Stimulated activated CD4-positive, alpha-beta T cell treated with anti-CD3 and anti-CD28 coated beads, Interleukin-4, amount 100 ng/mL, for 48 hours (primary cell): ENCODE measurements around the gene TLE3.
A peak's percentile ranks its signal among the peaks of the same experiment; 100 is the strongest.
"Not testable (repeated sequence)": the region's sequence is repeated elsewhere in the genome, so short reads cannot be mapped to it uniquely, and the experiment has no call there.

ENCODE experiments used
- DNase-seq, 2 donors: peaks; one replicate each; pipeline ENCODE4 v3.0.0-alpha.2; 2020; ENCODE audit warnings: low read depth in 2 of 2

TLE3 gene

GRCh38 chr15:70097321-70098152 lies at the start of gene TLE3:
TLE3 (minus strand) TSS chr15:70097917; CDS start chr15:70096798, 1,119 bp downstream.
- DNase-seq: peak; percentile 95

DNA sequence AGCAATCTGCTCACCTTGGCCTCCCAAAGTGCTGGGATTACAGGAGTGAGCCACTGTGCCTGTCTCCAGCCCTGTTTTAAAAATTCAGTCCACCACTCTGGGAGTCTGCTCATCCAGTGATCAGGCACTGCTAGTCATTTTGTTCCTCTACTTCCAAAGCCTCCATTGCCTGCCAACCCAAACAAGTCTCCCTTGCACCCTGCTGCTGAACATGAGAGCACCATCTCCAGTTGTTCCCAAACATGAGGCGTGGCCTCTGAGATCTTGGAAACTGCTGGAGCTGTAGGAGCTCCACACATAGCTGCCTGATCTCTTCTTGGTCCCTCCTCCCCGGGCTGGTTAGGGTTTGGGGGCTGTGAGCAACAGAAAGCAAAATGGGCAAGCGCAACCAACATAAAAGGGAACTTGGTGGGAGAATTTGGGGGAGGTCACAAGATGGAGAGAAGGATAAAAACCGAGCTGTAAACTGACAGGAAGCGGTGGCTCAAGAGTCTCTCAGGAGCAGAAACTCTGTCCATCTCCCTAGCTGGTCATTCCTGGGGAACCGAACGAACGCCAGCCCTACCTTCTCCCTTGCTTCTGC lies 49.6 kb upstream of the TLE3 start:
- no peak for DNase-seq

DNA sequence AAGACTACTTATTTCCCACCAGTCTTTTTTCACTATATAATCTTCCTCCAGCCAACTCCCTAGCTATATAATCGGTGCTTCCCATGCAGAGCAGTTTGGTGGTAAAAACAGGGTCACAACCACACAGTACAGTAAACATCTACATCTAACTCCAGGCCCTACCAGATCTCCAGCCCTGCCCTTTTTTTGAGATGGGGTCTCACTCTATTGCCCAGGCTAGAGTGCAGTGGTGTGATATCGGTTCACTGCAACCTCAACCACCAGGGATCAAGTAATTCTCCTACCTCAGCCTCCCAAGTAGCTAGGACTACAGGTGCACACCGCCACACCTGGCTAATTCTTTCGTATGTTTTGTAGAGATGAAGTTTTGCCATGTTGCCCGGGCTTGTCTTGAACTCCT lies 49.1 kb upstream of the TLE3 start:
- no peak for DNase-seq

DNA sequence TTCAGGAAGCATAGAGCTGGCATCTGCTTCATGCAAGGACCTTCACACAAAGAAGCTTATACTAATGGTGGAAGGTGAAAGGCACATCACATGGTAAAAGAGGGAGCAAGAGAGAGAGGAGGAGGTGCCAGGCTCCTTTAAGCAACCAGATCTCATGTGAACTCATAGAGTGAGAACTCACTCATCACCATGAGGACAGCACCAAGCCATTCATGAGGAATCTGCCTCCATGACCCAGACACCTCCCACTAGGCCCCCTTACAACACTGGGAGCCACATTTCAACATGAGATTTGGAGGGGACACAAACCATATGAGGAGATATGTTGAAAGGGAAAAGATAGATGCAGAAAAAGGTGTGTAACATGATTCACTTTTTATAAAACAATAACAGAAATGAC lies 48.4 kb upstream of the TLE3 start:
- DNase-seq: no peak

- no peak for DNase-seq
These were observed 47.5 kb upstream of the TLE3 start for GRCh38 chr15:70145261-70145660.

GRCh38 chr15:70142322-70143191 lies 44.8 kb upstream of the TLE3 start:
- peak; percentile 36 to 43 for DNase-seq

GRCh38 chr15:70142072-70142321 lies 44.3 kb upstream of the TLE3 start:
- no peak for DNase-seq

- no peak for DNase-seq
These were observed 43.8 kb upstream of the TLE3 start for GRCh38 chr15:70141376-70142071.

GRCh38 chr15:70140543-70141375 lies 43.0 kb upstream of the TLE3 start:
- no peak for DNase-seq

GRCh38 chr15:70140025-70140542 lies 42.4 kb upstream of the TLE3 start:
- no peak for DNase-seq

DNA sequence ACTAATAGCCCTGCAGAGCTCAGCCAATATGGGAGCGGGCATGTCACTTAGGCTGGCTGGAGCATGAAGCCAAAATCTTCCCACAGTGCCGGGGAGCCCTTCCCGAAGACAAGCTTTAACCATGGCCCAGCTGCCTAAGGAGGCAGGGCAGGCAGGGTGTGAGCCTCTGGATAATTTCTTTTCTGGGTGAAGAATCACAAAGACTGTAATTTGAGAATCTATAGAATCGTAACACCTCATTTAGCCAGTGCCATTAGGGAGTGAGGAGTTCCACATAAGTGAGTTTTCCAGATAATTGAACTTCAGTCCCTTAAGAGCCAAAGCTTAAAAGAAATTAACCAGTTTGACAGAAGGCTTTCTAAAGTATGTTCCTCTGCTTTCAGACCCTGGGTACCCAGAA lies 40.2 kb upstream of the TLE3 start:
- no peak for DNase-seq

GRCh38 chr15:70137021-70137420 lies 39.3 kb upstream of the TLE3 start:
- not testable (repeated sequence) for DNase-seq

- no peak for DNase-seq
These were observed 36.2 kb upstream of the TLE3 start for GRCh38 chr15:70133781-70134421.

DNA sequence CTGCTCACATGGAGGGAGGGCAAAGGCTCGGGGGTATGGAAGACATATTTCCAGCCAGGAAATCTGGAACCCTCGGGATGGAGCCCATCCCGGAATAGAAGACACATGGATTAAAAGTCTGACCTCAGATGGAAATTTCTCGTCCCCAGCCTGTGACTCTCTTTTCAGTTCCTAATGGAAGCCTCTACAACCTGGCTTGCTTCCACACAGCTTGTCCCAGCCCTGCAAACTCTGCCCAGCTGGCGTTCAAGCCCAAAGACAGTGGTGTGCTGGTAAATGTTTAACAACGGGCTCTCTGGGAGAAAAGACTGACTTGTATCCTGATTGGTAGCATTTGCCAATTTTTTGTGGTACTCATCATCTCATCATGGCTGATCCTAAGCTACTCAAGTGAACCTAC lies 35.6 kb upstream of the TLE3 start:
- DNase-seq: no peak

- DNase-seq: no peak
These were observed 34.9 kb upstream of the TLE3 start for GRCh38 chr15:70132571-70132970.

DNA sequence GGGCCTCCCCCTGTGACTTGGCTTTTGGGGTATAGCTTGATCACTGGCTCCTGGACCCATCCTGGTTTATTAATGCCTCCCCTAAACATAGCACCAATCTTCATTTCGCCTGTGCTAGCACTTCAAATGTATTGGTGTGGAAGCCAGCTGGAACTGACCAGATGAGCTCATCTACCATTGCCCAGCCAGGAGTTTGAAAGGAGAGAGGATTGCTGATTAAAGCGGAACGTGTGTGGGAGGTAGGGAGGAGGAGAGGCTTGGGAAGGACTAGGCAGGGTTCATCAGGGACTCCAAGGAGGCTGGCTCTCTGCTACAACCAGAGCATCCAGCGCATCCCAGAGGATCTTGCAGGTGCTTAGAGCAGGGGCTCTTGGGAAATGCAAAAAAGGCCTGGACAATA lies 34.4 kb upstream of the TLE3 start:
- DNase-seq: no peak

DNA sequence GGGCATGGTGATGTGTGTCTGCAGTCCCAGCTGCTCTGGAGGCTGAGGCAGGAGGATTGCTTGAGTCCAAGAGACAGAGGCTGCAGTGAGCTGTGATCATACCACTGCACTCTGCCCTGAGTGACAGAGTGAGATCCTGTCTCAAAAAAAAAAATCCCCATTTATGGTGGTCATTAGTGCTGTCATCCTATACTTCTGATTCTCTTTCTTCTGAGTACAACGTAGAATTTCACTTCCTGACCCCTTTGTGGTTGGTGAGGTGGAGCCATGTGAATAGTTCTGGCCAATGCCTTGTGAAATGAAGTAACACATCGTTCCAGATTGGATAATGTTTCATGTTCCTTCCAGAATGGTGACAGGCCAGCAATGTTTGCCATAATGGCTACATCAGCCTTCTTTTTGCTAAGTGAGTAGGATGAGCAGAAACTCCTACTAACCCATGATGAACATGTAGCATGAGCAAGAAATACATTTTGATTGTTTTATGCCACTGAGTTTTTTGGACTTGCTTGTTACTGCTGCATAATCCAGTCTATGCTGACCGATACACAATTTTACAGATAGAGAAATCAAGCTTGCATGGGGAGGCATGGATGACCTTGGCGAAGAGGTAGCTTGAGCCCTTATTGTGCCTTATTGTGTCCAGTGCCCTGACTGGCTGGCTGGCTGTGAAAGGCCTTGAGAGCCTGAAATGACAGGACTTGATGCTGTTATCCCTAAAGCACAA lies 30.9 kb upstream of the TLE3 start:
- no peak for DNase-seq

DNA sequence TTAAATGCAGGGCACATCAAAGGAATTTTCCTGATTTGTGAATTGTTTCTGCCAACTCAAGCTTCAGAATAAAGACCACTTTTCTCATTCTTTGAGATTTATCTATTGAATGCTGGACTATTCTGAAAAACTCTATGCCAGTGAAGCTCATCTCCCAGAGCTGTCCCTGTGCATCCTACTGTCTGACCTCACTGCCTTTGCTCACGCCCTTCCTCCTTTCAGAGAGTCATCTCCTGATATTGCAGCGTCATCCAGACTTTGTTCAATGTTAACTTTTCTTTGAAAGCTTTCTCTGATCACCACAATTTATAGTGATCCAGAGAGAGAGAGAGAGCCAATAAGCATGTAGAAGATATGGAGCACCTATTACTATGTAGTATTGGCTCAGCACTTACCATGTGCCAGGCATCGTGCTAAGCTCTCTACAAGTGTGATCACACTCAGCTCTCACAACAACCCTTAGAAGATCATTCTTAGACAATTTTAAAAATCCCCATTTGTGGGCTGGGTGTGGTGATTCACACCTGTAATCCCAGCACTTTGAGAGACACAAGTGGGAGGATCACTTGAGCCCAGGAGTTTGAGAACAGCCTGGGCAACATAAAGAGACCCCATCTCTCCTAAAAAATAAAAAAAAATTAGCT lies 30.2 kb upstream of the TLE3 start:
- DNase-seq: no peak

GRCh38 chr15:70127288-70127746 lies 29.6 kb upstream of the TLE3 start:
- no peak for DNase-seq
